GM19193 (cell line): ENCODE measurements around the gene FAM50A.

ENCODE experiments used
- POLR2A ChIP-seq: IDR thresholded peaks from 4 replicates; pipeline ENCODE4 v1.6.1; 2011; ENCODE audit not compliant: insufficient read depth, insufficient read length; ENCODE audit errors: extremely low read depth

Gene FAM50A

DNA sequence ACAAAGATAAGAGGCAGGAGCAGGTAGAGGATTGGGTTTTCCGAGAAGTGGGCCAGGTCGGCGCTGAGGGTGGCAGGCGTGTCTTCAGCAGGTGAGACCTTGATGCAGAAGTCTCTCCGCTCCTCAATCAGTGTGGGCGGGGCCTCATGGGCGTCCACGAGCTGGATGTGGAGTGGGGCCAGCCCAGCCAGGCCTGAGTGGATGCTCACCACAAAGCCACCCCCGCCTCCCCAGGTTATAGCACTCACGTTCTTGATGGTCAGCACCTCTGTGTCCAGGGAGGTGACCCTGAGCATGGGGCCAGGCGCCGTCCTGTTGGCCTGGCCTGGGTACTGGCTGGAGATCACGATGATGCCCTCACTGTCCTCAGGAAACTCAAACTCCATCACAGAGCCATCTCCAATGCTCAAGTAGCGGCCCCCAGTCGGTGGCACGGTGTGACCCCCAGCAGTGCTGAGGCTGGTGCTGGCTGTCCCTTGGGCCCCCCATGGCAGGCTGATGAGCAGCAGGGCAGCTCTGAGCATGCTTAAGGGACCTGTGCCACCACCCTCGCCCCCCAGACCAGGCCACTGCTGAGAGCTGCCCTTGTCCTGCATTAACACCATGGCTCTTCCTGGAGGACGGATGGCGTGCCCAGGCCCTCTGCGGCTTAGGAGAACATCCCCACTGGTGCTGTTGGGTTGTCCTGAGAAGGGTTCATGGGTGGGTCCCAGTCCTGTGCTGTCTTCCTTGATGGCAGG, 44.6 kb downstream of the FAM50A start:
- no peak for TF ChIP-seq POLR2A

DNA sequence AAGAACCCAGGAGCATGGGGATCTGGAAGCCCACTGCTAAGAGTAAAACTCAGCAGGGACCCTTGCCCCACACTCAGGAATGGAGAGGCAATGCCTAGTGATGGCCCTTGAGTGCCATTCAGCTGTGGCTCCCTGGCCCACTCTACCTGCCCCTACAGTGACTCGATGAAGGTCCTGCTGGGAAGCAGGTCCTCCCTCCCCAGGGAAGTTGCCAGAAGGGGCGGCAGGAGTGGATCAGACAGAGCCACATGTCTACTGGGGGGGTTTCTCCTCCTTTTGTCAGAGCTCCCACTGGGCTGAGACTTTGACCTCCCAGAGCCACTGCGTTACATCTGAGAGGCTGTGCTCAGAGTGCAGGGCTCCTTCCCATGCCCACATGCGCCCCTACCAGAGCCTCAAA, 45.2 kb downstream of the FAM50A start:
- no peak for TF ChIP-seq POLR2A

DNA sequence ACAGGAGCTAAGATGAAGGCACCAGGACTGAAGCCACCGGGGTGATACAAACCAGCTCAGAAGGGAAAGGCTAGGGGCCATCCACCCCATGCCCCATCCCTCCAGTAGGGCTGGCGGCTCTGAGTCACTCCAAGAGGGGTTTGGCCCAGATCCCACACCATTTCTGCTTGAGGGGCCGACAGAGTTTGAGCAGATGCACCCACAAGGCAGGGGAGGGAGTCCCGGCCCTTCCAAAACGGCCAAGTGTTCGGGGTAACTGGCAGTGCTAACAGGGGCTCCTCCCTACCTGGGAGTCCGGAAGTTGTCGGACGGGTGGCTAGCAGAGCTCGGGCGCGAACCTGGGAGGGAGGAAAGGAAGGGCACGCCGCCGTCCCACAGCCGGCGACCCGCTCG, 46.1 kb downstream of the FAM50A start:
- no peak for TF ChIP-seq POLR2A

DNA sequence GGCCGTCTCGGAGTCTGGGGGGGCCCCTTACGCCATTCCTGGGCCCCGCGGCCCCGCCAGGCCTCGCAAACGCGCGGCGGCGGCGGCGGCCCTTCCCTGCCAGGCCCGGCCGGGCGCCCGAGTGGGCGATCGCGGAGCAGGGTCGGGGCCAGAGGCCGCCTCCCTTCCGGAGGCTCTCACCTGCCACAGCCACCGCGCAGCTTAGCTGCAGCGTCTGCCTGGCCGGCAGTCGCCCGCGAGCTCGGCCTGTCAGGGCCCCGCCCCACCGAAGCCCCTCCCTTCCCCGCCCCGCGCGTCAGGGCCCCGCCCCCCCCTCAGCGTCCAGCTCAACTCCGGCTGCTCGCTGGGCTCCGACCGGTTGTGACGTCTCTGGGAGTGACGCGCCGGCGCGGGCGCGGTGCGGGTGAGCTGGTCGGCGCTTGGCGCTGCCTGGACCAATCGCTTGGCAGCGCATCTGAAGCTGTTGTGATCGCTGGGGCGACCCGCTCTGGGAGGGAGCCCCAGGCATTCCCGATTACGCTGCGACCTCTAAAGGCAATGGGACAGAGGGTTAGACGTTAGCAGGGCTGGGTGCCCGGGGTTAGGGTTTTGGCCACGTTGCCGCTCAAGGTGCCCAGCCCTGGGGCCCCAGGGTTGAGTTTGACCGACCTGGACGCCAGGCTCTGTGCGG, 46.6 kb downstream of the FAM50A start, which contains the start of gene SLC10A3:
SLC10A3 (minus strand) TSS at position 216 of the 670 bp plus-strand sequence. CDS start 1,689 bp downstream, outside the sequence.
- TF ChIP-seq POLR2A, result peak; percentile 94

DNA sequence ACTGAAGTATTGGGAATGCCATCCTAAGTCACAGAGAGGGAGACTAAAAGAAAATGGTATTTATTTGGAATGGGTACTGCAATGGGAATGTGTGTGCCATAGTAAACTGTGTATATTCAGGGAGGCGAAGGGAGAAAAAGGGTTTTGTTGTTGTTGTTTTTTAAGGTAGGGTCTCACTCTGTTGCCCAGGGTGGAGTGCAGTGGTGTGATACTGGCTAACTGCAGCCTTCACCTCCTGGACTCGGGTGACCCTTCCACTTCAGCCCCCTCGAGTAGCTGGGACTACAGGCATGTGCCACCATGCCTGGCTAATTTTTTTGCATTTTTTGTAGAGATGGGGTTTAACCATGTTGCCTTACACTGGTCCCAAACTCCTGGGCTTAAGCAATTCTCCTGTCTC, 50.8 kb downstream of the FAM50A start:
- TF ChIP-seq POLR2A, result no peak

DNA sequence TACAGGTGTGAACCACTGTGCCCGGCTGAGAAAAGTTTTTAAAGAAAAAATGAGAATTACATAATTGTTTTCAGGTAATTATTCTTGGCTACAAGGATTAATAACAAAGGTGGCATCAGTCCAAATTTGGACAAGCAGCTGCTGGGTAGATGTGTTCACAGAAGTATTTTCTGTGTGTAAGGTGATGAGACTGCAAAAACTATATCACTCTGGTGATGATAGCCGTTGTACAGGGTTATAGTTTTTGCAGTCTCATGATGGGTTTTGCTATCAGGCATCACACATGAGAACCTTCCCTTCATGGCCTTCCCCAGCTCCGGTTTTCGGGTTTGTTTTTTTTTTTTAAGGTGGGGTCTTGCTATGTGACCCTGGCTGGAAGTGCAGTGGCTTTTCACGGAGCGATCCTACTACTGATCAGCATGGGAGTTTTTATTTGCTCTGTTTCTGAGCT, 51.6 kb downstream of the FAM50A start:
- TF ChIP-seq POLR2A, result no peak
